Measurements from ENCODE around the gene EIF4E2. TPM values are rescaled to one million over a fixed set of nuclear protein-coding genes. Genes with fewer than 3 reads are reported as not detected.

Gene EIF4E2
- total RNA-seq, 2 donors from 2014 or later = 65.6 to 79.2 TPM

- no peak for ATAC-seq
- Mint-ChIP-seq H3K36me3 (no peaks in the 10 kb centered on the region), H3K27ac (peak overlapping the region in 1 of 2 donors; percentile 18), H3K27me3 (no peaks in the 10 kb centered on the region), H3K4me3 (no peak overlapping the region), H3K9me3 (no peaks in the 10 kb centered on the region), H3K4me1 (ENCODE audit: low read depth in 2 of 2) (no peaks in the 10 kb centered on the region)
- DNase-seq (ENCODE audit: low spot score) = no peak
These were observed 42.4 kb downstream of the EIF4E2 start for GRCh38 chr2:232592772-232593395.

GRCh38 chr2:232593982-232594381 lies 43.5 kb downstream of the EIF4E2 start:
- H3K27ac Mint-ChIP-seq = no peak overlapping the region
- no peaks in the 10 kb centered on the region for H3K9me3 Mint-ChIP-seq
- no peaks in the 10 kb centered on the region for H3K27me3 Mint-ChIP-seq
- H3K36me3 Mint-ChIP-seq = no peaks in the 10 kb centered on the region
- no peak overlapping the region for H3K4me3 Mint-ChIP-seq
- DNase-seq (ENCODE audit: low spot score) = no peak
- H3K4me1 Mint-ChIP-seq (ENCODE audit: low read depth in 2 of 2) = no peaks in the 10 kb centered on the region
- no peak for ATAC-seq

- H3K27ac Mint-ChIP-seq = no peak overlapping the region
- ATAC-seq = no peak
- H3K36me3 Mint-ChIP-seq = no peaks in the 10 kb centered on the region
- H3K4me1 Mint-ChIP-seq (ENCODE audit: low read depth in 2 of 2) = no peaks in the 10 kb centered on the region
- H3K9me3 Mint-ChIP-seq = no peaks in the 10 kb centered on the region
- H3K4me3 Mint-ChIP-seq = no peak overlapping the region
- DNase-seq (ENCODE audit: low spot score) = no peak
- no peaks in the 10 kb centered on the region for H3K27me3 Mint-ChIP-seq
These were observed 47.0 kb downstream of the EIF4E2 start for GRCh38 chr2:232597362-232598079.

GRCh38 chr2:232598293-232598692 lies 47.8 kb downstream of the EIF4E2 start:
- DNase-seq (ENCODE audit: low spot score) = no peak
- Mint-ChIP-seq H3K27me3 (peaks cover 0 to 3% of the 10 kb centered on the region in 2 donors), H3K9me3 (no peaks in the 10 kb centered on the region), H3K4me3 (no peak overlapping the region), H3K36me3 (no peaks in the 10 kb centered on the region), H3K27ac (no peak overlapping the region), H3K4me1 (ENCODE audit: low read depth in 2 of 2) (no peaks in the 10 kb centered on the region)
- no peak for ATAC-seq

- Mint-ChIP-seq H3K9me3 (no peaks in the 10 kb centered on the region), H3K27me3 (peaks cover 9 to 13% of the 10 kb centered on the region in 2 donors), H3K4me1 (ENCODE audit: low read depth in 2 of 2) (no peaks in the 10 kb centered on the region), H3K27ac (no peak overlapping the region), H3K4me3 (no peak overlapping the region), H3K36me3 (no peaks in the 10 kb centered on the region)
- no peak for ATAC-seq
- DNase-seq (ENCODE audit: low spot score) = no peak
These were observed 49.7 kb downstream of the EIF4E2 start for GRCh38 chr2:232600053-232600773.

GRCh38 chr2:232603283-232603682 lies 52.8 kb downstream of the EIF4E2 start:
- DNase-seq (ENCODE audit: low spot score) = no peak
- H3K27ac Mint-ChIP-seq = no peak overlapping the region

GRCh38 chr2:232604535-232604934 lies 54.0 kb downstream of the EIF4E2 start:
- Mint-ChIP-seq H3K36me3 (no peaks in the 10 kb centered on the region), H3K9me3 (no peaks in the 10 kb centered on the region), H3K27ac (no peak overlapping the region), H3K4me3 (no peak overlapping the region), H3K27me3 (peaks cover 9 to 13% of the 10 kb centered on the region in 2 donors), H3K4me1 (ENCODE audit: low read depth in 2 of 2) (peaks cover 0 to 4% of the 10 kb centered on the region in 2 donors)
- DNase-seq (ENCODE audit: low spot score) (no peak), ATAC-seq (no peak)

More at GRCh38 chr2:232603283-232603682, 52.8 kb downstream of the EIF4E2 start:
- H3K4me1 Mint-ChIP-seq (ENCODE audit: low read depth in 2 of 2) = peaks cover 0 to 4% of the 10 kb centered on the region in 2 donors
- no peaks in the 10 kb centered on the region for H3K9me3 Mint-ChIP-seq
- peaks cover 9 to 13% of the 10 kb centered on the region in 2 donors for H3K27me3 Mint-ChIP-seq
- ATAC-seq = no peak
- H3K4me3 Mint-ChIP-seq = no peak overlapping the region
- H3K36me3 Mint-ChIP-seq = no peaks in the 10 kb centered on the region

- no peaks in the 10 kb centered on the region for H3K9me3 Mint-ChIP-seq
- H3K36me3 Mint-ChIP-seq = no peaks in the 10 kb centered on the region
- ATAC-seq (no peak), DNase-seq (ENCODE audit: low spot score) (no peak)
- no peak overlapping the region for H3K4me3 Mint-ChIP-seq
- H3K27ac Mint-ChIP-seq = no peak overlapping the region
- peaks cover 0 to 4% of the 10 kb centered on the region in 2 donors for H3K4me1 Mint-ChIP-seq (ENCODE audit: low read depth in 2 of 2)
- H3K27me3 Mint-ChIP-seq = peaks cover 9 to 13% of the 10 kb centered on the region in 2 donors
These were observed 56.5 kb downstream of the EIF4E2 start for GRCh38 chr2:232607011-232607410.

GRCh38 chr2:232609607-232610006 lies 59.1 kb downstream of the EIF4E2 start:
- ATAC-seq = no peak
- Mint-ChIP-seq H3K27me3 (no peaks in the 10 kb centered on the region), H3K36me3 (no peaks in the 10 kb centered on the region), H3K9me3 (no peaks in the 10 kb centered on the region), H3K4me1 (ENCODE audit: low read depth in 2 of 2) (peaks cover 0 to 4% of the 10 kb centered on the region in 2 donors), H3K27ac (no peak overlapping the region), H3K4me3 (no peak overlapping the region)
- DNase-seq (ENCODE audit: low spot score) = no peak

- ATAC-seq (no peak), DNase-seq (ENCODE audit: low spot score) (peak; percentile 39)
- Mint-ChIP-seq H3K4me3 (no peak overlapping the region), H3K4me1 (ENCODE audit: low read depth in 2 of 2) (peaks cover 0 to 4% of the 10 kb centered on the region in 2 donors), H3K27me3 (no peaks in the 10 kb centered on the region), H3K9me3 (no peaks in the 10 kb centered on the region), H3K27ac (no peak overlapping the region), H3K36me3 (no peaks in the 10 kb centered on the region)
These were observed 59.6 kb downstream of the EIF4E2 start for GRCh38 chr2:232610081-232610480.

GRCh38 chr2:232611061-232611460 lies 60.6 kb downstream of the EIF4E2 start:
- no peak overlapping the region for H3K27ac Mint-ChIP-seq

GRCh38 chr2:232611559-232612218 lies 61.2 kb downstream of the EIF4E2 start:
- Mint-ChIP-seq H3K36me3 (no peaks in the 10 kb centered on the region), H3K27ac (no peak overlapping the region), H3K4me3 (no peak overlapping the region), H3K4me1 (ENCODE audit: low read depth in 2 of 2) (no peaks in the 10 kb centered on the region), H3K9me3 (no peaks in the 10 kb centered on the region), H3K27me3 (no peaks in the 10 kb centered on the region)
- peak; percentile 66 to 72 for ATAC-seq
- DNase-seq (ENCODE audit: low spot score) = peak; percentile 75

More at GRCh38 chr2:232611061-232611460, 60.6 kb downstream of the EIF4E2 start:
- Mint-ChIP-seq H3K4me1 (ENCODE audit: low read depth in 2 of 2) (peaks cover 0 to 4% of the 10 kb centered on the region in 2 donors), H3K9me3 (no peaks in the 10 kb centered on the region), H3K36me3 (no peaks in the 10 kb centered on the region), H3K4me3 (no peak overlapping the region), H3K27me3 (no peaks in the 10 kb centered on the region)
- no peak for ATAC-seq
- DNase-seq (ENCODE audit: low spot score) = no peak

- no peak for ATAC-seq
- DNase-seq (ENCODE audit: low spot score) = no peak
- H3K9me3 Mint-ChIP-seq = no peaks in the 10 kb centered on the region
- no peaks in the 10 kb centered on the region for H3K36me3 Mint-ChIP-seq
- no peak overlapping the region for H3K27ac Mint-ChIP-seq
- no peaks in the 10 kb centered on the region for H3K27me3 Mint-ChIP-seq
- H3K4me3 Mint-ChIP-seq = no peak overlapping the region
- H3K4me1 Mint-ChIP-seq (ENCODE audit: low read depth in 2 of 2) = no peaks in the 10 kb centered on the region
These were observed 63.1 kb downstream of the EIF4E2 start for GRCh38 chr2:232613538-232614134.
